ENCODE results near the gene AQP11. TPM values are rescaled to one million over a fixed set of nuclear protein-coding genes. Genes with fewer than 3 reads are reported as not detected.

The AQP11 gene
- polyA plus RNA-seq, 3 donors, result 3.5 to 4.1 (median 3.6) TPM

GRCh38 chr11:77654770-77655434 is 65.1 kb downstream of the AQP11 start:
- DNase-seq (ENCODE audit: low read depth in 3 of 3, low spot score in 2 of 3), result no peak

DNA sequence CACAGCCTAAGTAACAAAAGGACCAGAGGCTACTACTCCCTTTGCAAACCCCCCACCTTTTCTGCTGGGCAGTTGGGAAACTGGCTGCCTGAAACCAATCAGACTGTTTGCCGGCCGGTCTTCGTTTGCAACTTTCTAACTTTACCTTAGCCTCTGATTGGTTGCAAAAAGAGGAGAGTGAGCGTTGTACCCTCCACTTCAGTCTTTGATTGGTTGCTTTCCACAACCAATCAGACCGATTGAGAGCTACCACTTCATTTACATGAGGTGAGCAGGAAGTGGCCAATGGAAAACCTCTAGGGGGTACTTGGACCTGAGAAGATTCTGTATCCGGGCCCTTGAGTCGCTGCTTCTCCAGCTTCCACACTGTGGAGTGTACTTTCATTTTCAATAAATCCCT is 66.6 kb downstream of the AQP11 start:
- DNase-seq (ENCODE audit: low read depth in 3 of 3, low spot score in 2 of 3), result no peak

GRCh38 chr11:77658213-77659013 is 68.7 kb downstream of the AQP11 start:
- no peak for DNase-seq (ENCODE audit: low read depth in 3 of 3, low spot score in 2 of 3)

Other genes starting within 250 kb of the AQP11 start
- 10 to 100 TPM; 86.6 to 90.6 (median 88.6) TPM for gene PAK1, start 115.9 kb upstream of the AQP11 start, polyA plus RNA-seq (ENCODE audit: insufficient read length in 3 of 3)
- 100 to 1,000 TPM; 222 to 247 (median 227) TPM for gene CLNS1A, start 47.8 kb downstream of the AQP11 start, polyA plus RNA-seq (ENCODE audit: insufficient read length in 3 of 3)
- gene RSF1, start 230.8 kb downstream of the AQP11 start, polyA plus RNA-seq (ENCODE audit: insufficient read length in 3 of 3), result 10 to 100 TPM; 70.5 to 82.8 (median 74.2) TPM
- gene AAMDC, start 231.2 kb downstream of the AQP11 start, polyA plus RNA-seq (ENCODE audit: insufficient read length in 3 of 3), result 10 to 100 TPM; 52.0 to 58.2 (median 57.8) TPM

Measured in right renal cortex interstitium (tissue), 3 donors.